SU-DHL-6 (cell line): ENCODE results near the gene RFTN1.

ENCODE experiments used
- EZH2phosphoT487 ChIP-seq: fragments of 200-600 bp; sonication (generic), shearing (Covaris generic); conservative IDR thresholded peaks from 2 replicates; pipeline ENCODE4 v1.6.1; 2018; ENCODE audit warnings: mild to moderate bottlenecking, antibody characterized with exemption, low read length, moderate library complexity, mixed read lengths
- TF ChIP-seq, protein P1 (sequence below): fragments of 200-600 bp; sonication (generic); IDR thresholded peaks from one replicate; pipeline ENCODE4 v1.5.1; 2017; ENCODE audit warnings: antibody characterized with exemption, mild to moderate bottlenecking, low read length, moderate library complexity; ENCODE audit not compliant: insufficient read depth, poor library complexity, severe bottlenecking

- TF ChIP-seq, protein P1, sequence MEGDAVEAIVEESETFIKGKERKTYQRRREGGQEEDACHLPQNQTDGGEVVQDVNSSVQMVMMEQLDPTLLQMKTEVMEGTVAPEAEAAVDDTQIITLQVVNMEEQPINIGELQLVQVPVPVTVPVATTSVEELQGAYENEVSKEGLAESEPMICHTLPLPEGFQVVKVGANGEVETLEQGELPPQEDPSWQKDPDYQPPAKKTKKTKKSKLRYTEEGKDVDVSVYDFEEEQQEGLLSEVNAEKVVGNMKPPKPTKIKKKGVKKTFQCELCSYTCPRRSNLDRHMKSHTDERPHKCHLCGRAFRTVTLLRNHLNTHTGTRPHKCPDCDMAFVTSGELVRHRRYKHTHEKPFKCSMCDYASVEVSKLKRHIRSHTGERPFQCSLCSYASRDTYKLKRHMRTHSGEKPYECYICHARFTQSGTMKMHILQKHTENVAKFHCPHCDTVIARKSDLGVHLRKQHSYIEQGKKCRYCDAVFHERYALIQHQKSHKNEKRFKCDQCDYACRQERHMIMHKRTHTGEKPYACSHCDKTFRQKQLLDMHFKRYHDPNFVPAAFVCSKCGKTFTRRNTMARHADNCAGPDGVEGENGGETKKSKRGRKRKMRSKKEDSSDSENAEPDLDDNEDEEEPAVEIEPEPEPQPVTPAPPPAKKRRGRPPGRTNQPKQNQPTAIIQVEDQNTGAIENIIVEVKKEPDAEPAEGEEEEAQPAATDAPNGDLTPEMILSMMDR = no peak
- no peak for TF ChIP-seq EZH2phosphoT487
Measured at GRCh38 chr3:16354291-16354690, 159.2 kb downstream of the RFTN1 start.
